ENCODE measurements around the gene EPN2. TPM values are rescaled to one million over a fixed set of nuclear protein-coding genes. Genes with fewer than 3 reads are reported as not detected.

EPN2 gene
- total and polyA plus RNA-seq, 3 donors from 2014 or later = 60.0 to 66.5 (median 61.1) TPM

DNA sequence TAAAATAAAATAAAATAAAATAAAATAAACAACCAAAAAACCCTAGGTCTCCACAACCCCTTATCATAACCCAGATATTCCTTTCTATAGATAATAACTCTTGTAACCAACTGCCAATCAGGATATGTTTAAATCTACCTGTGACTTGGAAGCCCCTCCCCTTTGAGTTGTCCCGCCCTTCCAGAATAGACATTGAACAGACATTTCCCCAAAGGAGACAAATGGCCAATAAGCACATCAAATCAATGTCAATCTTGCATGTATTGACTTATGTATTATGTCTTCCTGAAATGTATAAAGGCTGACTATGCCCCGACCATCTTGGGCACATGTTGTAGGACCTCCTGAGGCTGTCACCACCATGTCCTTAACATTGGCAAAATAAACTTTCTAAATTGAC, 139.6 kb downstream of the EPN2 start:
- TF ChIP-seq CTCF (IDR thresholded peaks at IDR 0.05) = no peak
- TF ChIP-seq POLR2A (IDR thresholded peaks at IDR 0.05) = no peak
- Histone ChIP-seq H3K36me3 (ENCODE audit: low read depth, missing control alignments) (no peaks in the 10 kb centered on the region), H3K27me3 (no peaks in the 10 kb centered on the region), H3K4me1 (peaks cover 9% of the 10 kb centered on the region), H3K4me3 (peak overlapping the region; percentile 75 to 86), H3K9me3 (no peaks in the 10 kb centered on the region), H3K27ac (peak overlapping the region; percentile 77 to 96)
- intact Hi-C loops (cut with DNase I; ENCODE audit: low total_unique reads) = no loop called here
- DNase-seq = no peak
- 31 to 46% methylated on average over 2 of the region's 2 CpGs for WGBS, 2 donors

- Histone ChIP-seq H3K27me3 (no peaks in the 10 kb centered on the region), H3K36me3 (ENCODE audit: low read depth, missing control alignments) (no peaks in the 10 kb centered on the region), H3K4me1 (peaks cover 9% of the 10 kb centered on the region), H3K27ac (peak overlapping the region; percentile 77 to 96), H3K4me3 (peak overlapping the region; percentile 75 to 86), H3K9me3 (no peaks in the 10 kb centered on the region)
- TF ChIP-seq POLR2A (IDR thresholded peaks at IDR 0.05) (no peak), CTCF (IDR thresholded peaks at IDR 0.05) (no peak)
- peak; percentile 99 for DNase-seq
- 0 to 1% methylated on average over 27 to 67 of the region's 67 CpGs for WGBS, 2 donors
- intact Hi-C loops (cut with DNase I; ENCODE audit: low total_unique reads) = no loop called here
Observed at GRCh38 chr17:19377602-19378415, 140.6 kb downstream of the EPN2 start.

DNA sequence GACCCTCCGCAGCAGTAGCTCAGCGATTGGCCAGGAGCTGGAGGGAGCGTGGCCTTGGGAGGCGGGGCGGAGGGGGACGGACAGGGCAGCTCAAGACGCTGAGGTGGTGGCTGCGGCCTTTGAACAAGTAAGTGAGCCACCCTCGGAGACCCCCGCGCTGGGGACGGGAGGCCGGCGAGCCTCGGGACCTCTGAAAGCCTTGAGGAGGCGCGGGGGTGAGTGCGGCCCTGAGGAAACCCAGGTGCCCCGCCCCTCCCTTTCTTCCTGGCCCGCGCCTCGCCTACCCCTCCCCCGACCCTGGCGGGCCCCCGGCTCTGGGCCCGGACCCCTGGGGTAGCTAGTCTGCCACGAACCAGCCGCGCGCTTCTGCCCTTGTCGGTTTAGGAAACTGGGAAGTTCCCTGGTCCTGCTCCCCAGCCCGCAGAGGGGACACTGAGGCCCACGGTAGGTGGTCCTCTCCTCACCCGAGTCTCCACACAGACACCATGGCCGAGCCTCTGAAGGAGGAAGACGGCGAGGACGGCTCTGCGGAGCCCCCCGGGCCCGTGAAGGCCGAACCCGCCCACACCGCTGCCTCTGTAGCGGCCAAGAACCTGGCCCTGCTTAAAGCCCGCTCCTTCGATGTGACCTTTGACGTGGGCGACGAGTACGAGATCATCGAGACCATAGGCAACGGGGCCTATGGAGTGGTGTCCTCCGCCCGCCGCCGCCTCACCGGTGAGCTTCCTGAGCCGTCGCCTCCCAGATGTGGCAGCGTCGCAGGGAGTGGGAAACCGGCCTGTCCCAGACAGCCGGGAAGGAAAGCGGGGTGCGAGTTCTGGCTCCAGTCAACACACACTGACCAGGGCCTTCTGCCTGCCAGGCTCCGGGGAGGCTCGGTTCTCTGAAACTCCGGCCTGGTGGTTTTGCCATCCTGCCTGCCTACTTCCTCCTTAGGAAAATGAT, 141.5 kb downstream of the EPN2 start, which contains the start of gene MAPK7:
Gene MAPK7, plus strand, starts transcription at position 83 of the 945 bp plus-strand sequence. Its CDS starts 403 bp downstream, at position 486.
- peaks cover 9% of the 10 kb centered on the region for H3K4me1 ChIP-seq
- H3K27ac ChIP-seq = peak within 1 kb of the TSS; percentile 77 to 96
- H3K36me3 ChIP-seq (ENCODE audit: low read depth, missing control alignments) = no peaks in the 10 kb centered on the region
- H3K27me3 ChIP-seq = no peaks in the 10 kb centered on the region
- TF ChIP-seq CTCF (IDR thresholded peaks at IDR 0.05) (no peak), POLR2A (IDR thresholded peaks at IDR 0.05) (no peak)
- peak within 1 kb of the TSS; percentile 75 to 86 for H3K4me3 ChIP-seq
- WGBS, 2 donors = 0 to 4% methylated on average over 39 to 56 of the region's 69 CpGs
- intact Hi-C loops (cut with DNase I; ENCODE audit: low total_unique reads) = no loop called here
- H3K9me3 ChIP-seq = no peaks in the 10 kb centered on the region
- no peak for DNase-seq

DNA sequence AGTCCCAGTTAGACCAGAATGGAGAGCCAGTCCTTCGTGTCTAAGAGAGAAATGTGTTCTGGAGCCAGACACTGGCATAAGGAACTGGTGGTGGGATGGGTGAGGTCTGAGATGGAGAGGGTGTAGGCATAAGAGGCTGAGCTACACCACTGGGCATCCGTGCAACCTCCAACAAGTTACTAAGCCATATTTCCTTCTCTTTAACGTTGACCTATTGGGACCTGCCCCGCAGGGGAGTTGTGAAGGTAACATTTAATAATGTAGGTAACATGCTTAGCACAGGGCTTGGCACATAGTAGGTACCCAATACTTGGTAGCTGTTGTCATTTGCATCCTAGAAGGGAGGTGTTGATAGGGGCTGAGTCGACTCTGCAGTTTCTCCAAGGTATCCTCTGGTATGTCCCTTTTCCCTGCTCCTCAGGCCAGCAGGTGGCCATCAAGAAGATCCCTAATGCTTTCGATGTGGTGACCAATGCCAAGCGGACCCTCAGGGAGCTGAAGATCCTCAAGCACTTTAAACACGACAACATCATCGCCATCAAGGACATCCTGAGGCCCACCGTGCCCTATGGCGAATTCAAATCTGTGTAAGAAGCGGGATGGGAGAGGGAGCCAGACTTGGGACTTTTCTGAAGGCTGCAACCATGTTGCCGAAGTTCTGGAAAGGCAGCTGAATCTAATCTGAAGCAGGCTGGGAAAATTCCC, 142.3 kb downstream of the EPN2 start:
- peak overlapping the region; percentile 70 to 77 for H3K27ac ChIP-seq

More for the DNA sequence above, 142.3 kb downstream of the EPN2 start:
- DNase-seq = no peak
- WGBS, 2 donors = 77 to 80% methylated on average over 13 of the region's 13 CpGs
- Histone ChIP-seq H3K4me3 (peak overlapping the region; percentile 75 to 86), H3K27me3 (no peaks in the 10 kb centered on the region), H3K36me3 (ENCODE audit: low read depth, missing control alignments) (no peaks in the 10 kb centered on the region), H3K4me1 (peaks cover 17% of the 10 kb centered on the region), H3K9me3 (no peaks in the 10 kb centered on the region)
- intact Hi-C loops (cut with DNase I; ENCODE audit: low total_unique reads) = no loop called here
- TF ChIP-seq POLR2A (IDR thresholded peaks at IDR 0.05) (no peak), CTCF (IDR thresholded peaks at IDR 0.05) (no peak)

Measured in testis (tissue), 3 donors.